Panc1 (cell line): ENCODE data around the gene OSBP2.

Experiments
- CTCF ChIP-seq: fragments of 450-650 bp; IDR thresholded peaks from 2 replicates; pipeline ENCODE4 v1.5.1; 2017; ENCODE audit warnings: mild to moderate bottlenecking
- POLR2AphosphoS5 ChIP-seq: IDR thresholded peaks from 2 replicates; pipeline ENCODE4 v1.6.1; 2012; ENCODE audit warnings: mild to moderate bottlenecking, low read depth, low read length, moderate library complexity

- TF ChIP-seq CTCF, result no peak
- TF ChIP-seq POLR2AphosphoS5, result no peak
These were observed 32.6 kb upstream of the OSBP2 start for GRCh38 chr22:30662040-30662439.
